H4 (cell line): ENCODE data around the gene WDFY3. TPM values are rescaled to one million over a fixed set of nuclear protein-coding genes. Genes with fewer than 3 reads are reported as not detected.
A peak's percentile ranks its signal among the peaks of the same experiment; 100 is the strongest.

Source experiments
- DNase-seq: peaks from one replicate; pipeline ENCODE4 v3.0.0-alpha.2; 2015; ENCODE audit warnings: low spot score
- total RNA-seq: library from RNA; depleted of rRNA; stranded (reverse); fragments of >200 nt; shearing (Covaris generic); gene quantifications from 2 replicates; pipeline ENCODE4 v1.2.3, GENCODE V29; 2014

Gene WDFY3
- total RNA-seq, 1 experiment from 2014 or later = 13.9 TPM

GRCh38 chr4:84952776-84953175 is 13.7 kb downstream of the WDFY3 start:
- no peak for DNase-seq

DNA sequence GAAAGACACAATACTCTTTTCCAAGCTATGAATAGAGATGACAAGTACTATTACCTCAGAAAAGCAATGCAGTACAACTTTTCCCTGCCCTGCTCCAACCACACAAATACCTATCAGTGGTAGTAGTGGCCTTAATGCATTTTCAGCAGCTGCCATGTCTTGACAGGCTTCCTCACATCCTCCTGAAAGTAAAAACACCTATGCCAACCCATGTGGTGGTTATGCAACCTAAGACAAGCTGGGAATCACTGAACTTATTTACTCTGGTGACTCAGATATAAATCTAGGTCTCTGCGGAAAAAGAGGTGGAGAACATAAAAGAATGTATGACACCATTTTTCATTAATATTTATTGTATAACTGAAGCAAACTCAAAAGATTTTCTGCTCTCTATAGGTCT is 14.5 kb downstream of the WDFY3 start:
- peak; percentile 50 for DNase-seq

DNA sequence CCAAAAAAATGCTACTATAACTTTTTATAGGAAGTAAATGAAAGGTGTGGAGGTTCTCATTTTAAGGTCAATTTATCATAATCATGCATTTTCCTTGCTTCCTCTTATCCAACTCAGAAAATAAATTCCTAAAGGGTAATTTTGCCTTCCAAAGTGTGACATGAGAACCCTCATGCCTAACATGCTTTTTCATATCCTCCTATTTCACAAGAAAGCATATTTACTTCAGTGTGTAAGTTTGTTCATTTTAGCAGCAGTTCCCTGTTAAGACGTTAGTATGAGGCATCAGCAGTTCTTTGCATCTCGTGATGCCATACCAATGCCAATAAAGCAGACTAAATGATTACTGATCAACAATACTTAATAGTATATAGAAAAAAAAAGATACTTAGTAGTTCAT is 18.4 kb downstream of the WDFY3 start:
- no peak for DNase-seq

GRCh38 chr4:84944947-84945346 is 21.5 kb downstream of the WDFY3 start:
- no peak for DNase-seq

- DNase-seq = no peak
These were observed 25.5 kb downstream of the WDFY3 start for GRCh38 chr4:84940960-84941359.

DNA sequence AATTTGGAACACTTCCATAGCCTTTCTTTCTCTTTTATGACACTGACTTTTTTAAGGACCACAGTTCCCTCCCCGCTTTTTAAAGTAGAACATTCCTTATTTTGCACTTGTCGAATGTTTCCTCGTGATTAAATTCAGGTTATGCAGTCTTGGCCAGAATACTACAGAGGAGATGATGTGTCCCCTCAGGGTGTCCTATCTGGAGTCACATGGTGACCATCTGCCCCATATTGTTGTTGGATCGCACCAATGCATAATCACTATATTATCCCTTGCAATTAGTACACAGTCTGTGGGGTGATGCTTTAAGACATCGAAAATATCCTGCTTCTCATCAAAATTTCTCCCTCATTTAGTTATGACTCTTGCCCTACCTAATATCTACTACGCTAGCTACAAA is 27.4 kb downstream of the WDFY3 start:
- no peak for DNase-seq

- no peak for DNase-seq
These were observed 28.2 kb downstream of the WDFY3 start for GRCh38 chr4:84938316-84938715.

DNA sequence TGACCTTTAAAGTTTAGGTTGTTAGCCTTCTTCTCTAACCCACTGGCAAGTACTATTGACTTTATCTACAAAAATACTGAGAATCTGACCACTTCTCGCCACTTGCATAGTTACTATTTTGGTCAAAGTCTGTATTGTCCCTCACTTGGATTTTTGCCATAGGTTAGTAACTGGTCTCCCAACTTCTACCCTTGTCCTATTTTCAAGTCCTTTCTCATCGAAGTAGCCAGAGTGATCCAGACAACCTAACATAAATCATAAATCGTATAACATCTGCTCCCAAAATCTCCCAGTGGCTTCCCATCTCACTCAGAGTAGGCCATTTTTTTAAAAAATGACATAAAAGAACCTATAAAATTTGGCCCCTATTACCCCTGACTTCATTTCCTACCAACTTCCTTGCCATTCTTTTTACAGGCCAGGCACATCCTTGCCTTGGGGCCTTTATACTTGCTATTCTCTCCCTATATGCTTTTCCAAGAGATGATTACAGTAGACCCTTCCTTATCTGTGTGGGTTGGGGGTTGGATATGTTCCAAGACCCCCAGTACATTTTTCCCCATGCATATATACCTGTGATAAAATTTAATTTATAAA is 29.0 kb downstream of the WDFY3 start:
- DNase-seq = no peak

- no peak for DNase-seq
These were observed 30.4 kb downstream of the WDFY3 start for GRCh38 chr4:84936123-84936522.

DNA sequence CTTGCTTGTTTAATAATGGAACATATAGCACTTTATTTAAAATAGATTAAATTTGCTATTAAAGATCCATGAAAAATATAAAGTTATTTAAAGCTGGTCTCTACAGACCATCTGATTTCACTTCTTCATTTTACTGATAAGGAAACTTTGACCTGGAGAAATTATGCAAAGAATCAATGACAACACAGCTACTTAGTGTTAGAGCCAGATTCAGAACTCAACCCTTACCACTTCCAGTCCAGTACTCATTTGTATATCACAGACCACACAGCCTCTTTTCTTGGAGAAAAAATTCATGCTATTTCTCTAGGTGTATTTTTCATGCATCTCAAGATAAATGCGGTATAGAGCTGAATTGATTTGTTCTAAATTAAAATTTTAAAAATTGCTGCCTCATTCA is 34.0 kb downstream of the WDFY3 start:
- no peak for DNase-seq

DNA sequence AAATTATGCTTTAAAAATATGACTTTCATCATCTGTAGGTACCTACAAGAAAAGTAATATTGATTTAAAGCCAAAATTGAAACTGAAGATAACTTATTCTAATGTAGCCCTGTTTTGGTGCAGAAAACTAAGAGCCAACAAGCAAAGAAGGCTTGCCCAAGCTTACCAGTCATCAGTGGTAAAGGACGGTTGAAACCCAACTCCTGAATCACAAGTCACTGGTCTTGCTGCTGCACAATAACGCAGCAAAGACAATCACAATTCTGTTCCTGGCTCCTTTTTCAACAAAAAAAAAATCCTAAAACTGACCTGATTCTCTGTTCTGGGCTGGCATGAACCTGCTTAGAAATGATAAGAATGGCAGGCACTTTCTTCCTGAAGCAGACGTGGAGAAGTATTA is 34.5 kb downstream of the WDFY3 start:
- no peak for DNase-seq

GRCh38 chr4:84931274-84931673 is 35.2 kb downstream of the WDFY3 start:
- no peak for DNase-seq

- no peak for DNase-seq
These were observed 38.4 kb downstream of the WDFY3 start for GRCh38 chr4:84928089-84928488.

DNA sequence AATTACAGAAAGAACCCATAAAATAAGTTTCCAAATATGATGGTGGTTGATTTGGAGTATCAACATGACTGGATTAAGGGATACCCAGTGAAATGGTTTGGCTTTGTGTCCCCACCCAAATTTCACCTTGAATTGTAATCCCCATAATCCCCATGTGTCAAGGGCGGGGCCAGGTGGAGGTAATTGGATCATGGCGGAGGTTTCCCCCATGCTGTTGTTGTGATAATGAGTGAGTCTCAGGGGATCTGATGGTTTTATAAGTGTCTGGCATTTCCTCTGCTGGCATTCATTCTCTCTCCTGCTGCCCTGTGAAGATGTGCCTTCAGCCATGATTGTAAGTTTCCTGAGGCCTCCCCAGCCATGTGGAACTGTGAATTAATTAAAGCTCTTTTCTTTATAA is 39.1 kb downstream of the WDFY3 start:
- no peak for DNase-seq

- no peak for DNase-seq
These were observed 40.9 kb downstream of the WDFY3 start for GRCh38 chr4:84925558-84925957.

DNA sequence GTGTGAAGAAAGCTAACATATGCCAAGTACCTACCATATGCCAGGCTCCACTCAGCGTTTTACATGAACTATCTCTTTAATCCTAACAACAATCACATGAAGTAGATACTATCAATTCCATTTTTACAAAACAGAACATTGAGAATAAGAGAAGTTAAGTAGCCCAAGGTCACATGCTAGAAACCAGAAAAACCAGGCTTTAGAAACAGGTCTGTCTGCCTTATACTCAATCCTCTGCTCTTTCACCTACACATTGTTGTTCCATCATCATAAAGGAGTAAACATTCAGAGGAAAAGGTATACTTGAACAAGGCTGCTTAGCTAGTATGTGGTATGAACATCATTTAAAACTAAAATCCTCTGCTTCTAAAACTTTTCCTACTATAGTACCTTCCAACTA is 42.1 kb downstream of the WDFY3 start:
- DNase-seq = no peak

DNA sequence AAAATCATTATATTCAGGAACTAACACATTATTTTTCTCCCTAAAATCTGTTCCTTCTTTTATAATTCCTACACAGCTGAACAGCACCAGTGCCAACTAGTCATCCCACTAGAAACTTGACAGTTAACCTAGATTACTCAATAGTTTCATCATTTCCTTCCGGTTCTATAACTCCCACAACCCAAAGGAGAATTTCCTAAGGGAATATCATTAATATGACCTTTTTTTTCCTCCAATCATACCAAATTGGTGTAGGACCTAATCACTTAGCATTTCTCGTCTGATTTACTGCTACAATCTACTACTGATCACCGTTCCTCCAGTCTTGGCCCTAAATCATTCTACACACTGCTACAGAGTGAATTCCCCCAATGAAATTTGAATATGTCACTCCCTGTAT is 45.9 kb downstream of the WDFY3 start:
- DNase-seq = peak; percentile 34

- no peak for DNase-seq
These were observed 48.5 kb downstream of the WDFY3 start for GRCh38 chr4:84917869-84918600.

DNA sequence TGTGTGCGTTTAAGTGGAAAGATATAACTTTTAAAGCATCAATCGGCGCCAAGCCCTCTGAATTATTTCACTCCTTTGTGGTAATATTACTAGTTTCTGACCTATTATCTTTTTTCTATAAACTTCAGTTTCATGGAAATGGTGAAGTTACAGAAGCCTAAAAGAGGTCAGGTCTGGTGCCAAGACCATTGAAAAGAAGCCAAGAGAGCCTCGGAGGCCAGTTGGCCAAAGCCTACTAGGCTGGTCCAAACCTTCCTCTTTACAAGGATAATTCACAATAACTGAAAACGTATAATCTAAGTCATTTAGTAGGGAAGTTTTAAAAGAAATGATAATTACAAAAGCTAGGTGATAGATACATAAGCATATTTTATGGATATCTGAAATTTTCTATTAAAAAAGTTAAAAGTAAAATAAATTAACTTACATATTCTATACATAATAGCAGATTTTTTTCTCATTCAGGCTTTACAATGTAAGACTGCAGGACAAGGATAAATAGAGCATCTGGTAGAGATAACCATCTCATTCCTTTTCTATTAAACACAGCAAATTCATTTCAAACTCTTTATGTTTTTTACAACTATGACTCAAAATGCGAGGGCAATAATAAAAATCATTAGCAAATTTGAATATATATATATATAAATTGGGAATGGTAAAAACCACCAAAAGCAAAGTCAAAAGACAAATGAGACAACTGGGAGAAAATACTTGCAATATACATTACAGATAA is 49.2 kb downstream of the WDFY3 start:
- DNase-seq = no peak

GRCh38 chr4:84916227-84916626 is 50.3 kb downstream of the WDFY3 start:
- no peak for DNase-seq

DNA sequence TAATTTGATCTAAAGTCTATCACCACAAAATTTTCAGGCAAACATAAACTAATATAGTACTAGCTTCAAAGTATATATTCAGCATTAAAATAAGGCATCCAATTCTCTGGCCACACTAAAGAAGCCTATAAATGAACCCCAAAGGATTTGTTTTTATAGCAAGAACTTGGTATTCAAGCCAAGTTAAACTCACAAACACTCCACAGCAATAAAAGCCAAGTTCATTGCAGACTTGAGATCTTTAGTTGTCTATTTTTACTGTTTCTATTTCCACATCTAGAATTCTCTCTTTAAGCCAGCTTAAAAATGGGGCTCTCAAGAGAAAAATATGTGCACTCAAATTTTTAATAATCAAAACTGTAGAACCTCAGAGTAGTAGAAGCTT is 51.1 kb downstream of the WDFY3 start:
- DNase-seq = no peak

- no peak for DNase-seq
These were observed 51.6 kb downstream of the WDFY3 start for GRCh38 chr4:84914686-84915395.

- no peak for DNase-seq
These were observed 53.3 kb downstream of the WDFY3 start for GRCh38 chr4:84913176-84913575.
